ENCODE results near the gene HKDC1. TPM values are rescaled to one million over a fixed set of nuclear protein-coding genes. Genes with fewer than 3 reads are reported as not detected.

Gene HKDC1
- total RNA-seq, 2 experiments from 2014 or later, result not detected

GRCh38 chr10:69287181-69287580 lies 67.0 kb downstream of the HKDC1 start:
- Histone ChIP-seq H3K27ac (ENCODE audit: low read depth, low read length, poor library complexity, severe bottlenecking) (no peak overlapping the region), H3K4me3 (ENCODE audit: low read depth, low read length, poor library complexity, severe bottlenecking) (no peak overlapping the region), H2AFZ (ENCODE audit: low read length) (no peak overlapping the region), H4K20me1 (ENCODE audit: insufficient read depth, low read length) (no peaks in the 10 kb centered on the region), H3K79me2 (ENCODE audit: insufficient read depth, low read depth, low read length) (no peaks in the 10 kb centered on the region), H3K36me3 (ENCODE audit: insufficient read depth, low read length) (no peaks in the 10 kb centered on the region), H3K9me2 (ENCODE audit: insufficient read depth, low read length) (no peaks in the 10 kb centered on the region), H3K4me1 (ENCODE audit: insufficient read depth, low read length, poor library complexity, severe bottlenecking) (peaks cover 4% of the 10 kb centered on the region), H3K9me3 (ENCODE audit: low read length) (no peaks in the 10 kb centered on the region), H3K4me2 (ENCODE audit: low read length) (no peak overlapping the region)
- ChIA-PET CTCF (ENCODE audit: unreplicated experiment) (no interaction called here), POLR2A (interaction anchor here (0.6 to 2.1 kb wide), 2 partner anchors 11 to 38 kb away, joined by 3 to 6 read pairs; no protein-coding TSS in a partner anchor)
- intact Hi-C loops (cut with micrococcal nuclease; ENCODE audit: unreplicated experiment), result no loop called here
- no peak for TF ChIP-seq CTCF (conservative IDR thresholded peaks at IDR 0.05; ENCODE audit: low read length)
- no peak for TF ChIP-seq EZH2phosphoT487 (IDR thresholded peaks at IDR 0.05; ENCODE audit: borderline replicate concordance, low read depth, low read length)
- no TSS peak for BruUV-seq (replicated peaks)
- DNase-seq (ENCODE audit: low spot score), result no peak

GRCh38 chr10:69290993-69291392 lies 70.9 kb downstream of the HKDC1 start:
- no peaks in the 10 kb centered on the region for H3K9me2 ChIP-seq (ENCODE audit: insufficient read depth, low read length)
- no peaks in the 10 kb centered on the region for H4K20me1 ChIP-seq (ENCODE audit: insufficient read depth, low read length)
- intact Hi-C loops (cut with micrococcal nuclease; ENCODE audit: unreplicated experiment), result no loop called here
- no peak for DNase-seq (ENCODE audit: low spot score)
- no peaks in the 10 kb centered on the region for H3K36me3 ChIP-seq (ENCODE audit: insufficient read depth, low read length)
- no peaks in the 10 kb centered on the region for H3K4me1 ChIP-seq (ENCODE audit: insufficient read depth, low read length, poor library complexity, severe bottlenecking)
- H3K4me3 ChIP-seq (ENCODE audit: low read depth, low read length, poor library complexity, severe bottlenecking), result no peak overlapping the region
- no peak overlapping the region for H2AFZ ChIP-seq (ENCODE audit: low read length)
- no peak overlapping the region for H3K4me2 ChIP-seq (ENCODE audit: low read length)
- H3K9me3 ChIP-seq (ENCODE audit: low read length), result no peaks in the 10 kb centered on the region
- ChIA-PET POLR2A (interaction anchor here (0.7 kb wide), 1 partner anchor 340 kb away, joined by 3 read pairs; no protein-coding TSS in a partner anchor), CTCF (ENCODE audit: unreplicated experiment) (no interaction called here)
- no TSS peak for BruUV-seq (replicated peaks)
- H3K27ac ChIP-seq (ENCODE audit: low read depth, low read length, poor library complexity, severe bottlenecking), result no peak overlapping the region
- TF ChIP-seq CTCF (conservative IDR thresholded peaks at IDR 0.05; ENCODE audit: low read length) (no peak), EZH2phosphoT487 (IDR thresholded peaks at IDR 0.05; ENCODE audit: borderline replicate concordance, low read depth, low read length) (no peak)
- H3K79me2 ChIP-seq (ENCODE audit: insufficient read depth, low read depth, low read length), result no peaks in the 10 kb centered on the region

- Histone ChIP-seq H3K36me3 (ENCODE audit: insufficient read depth, low read length) (no peaks in the 10 kb centered on the region), H3K4me1 (ENCODE audit: insufficient read depth, low read length, poor library complexity, severe bottlenecking) (no peaks in the 10 kb centered on the region), H3K79me2 (ENCODE audit: insufficient read depth, low read depth, low read length) (no peaks in the 10 kb centered on the region), H3K27ac (ENCODE audit: low read depth, low read length, poor library complexity, severe bottlenecking) (no peak overlapping the region), H3K4me2 (ENCODE audit: low read length) (no peak overlapping the region), H3K4me3 (ENCODE audit: low read depth, low read length, poor library complexity, severe bottlenecking) (no peak overlapping the region), H2AFZ (ENCODE audit: low read length) (no peak overlapping the region), H3K9me3 (ENCODE audit: low read length) (no peaks in the 10 kb centered on the region), H3K9me2 (ENCODE audit: insufficient read depth, low read length) (no peaks in the 10 kb centered on the region), H4K20me1 (ENCODE audit: insufficient read depth, low read length) (no peaks in the 10 kb centered on the region)
- BruUV-seq (replicated peaks), result no TSS peak
- TF ChIP-seq CTCF (conservative IDR thresholded peaks at IDR 0.05; ENCODE audit: low read length) (no peak), EZH2phosphoT487 (IDR thresholded peaks at IDR 0.05; ENCODE audit: borderline replicate concordance, low read depth, low read length) (no peak)
- POLR2A ChIA-PET, result interaction anchor here (0.5 kb wide), 1 partner anchor 39 kb away, joined by 3 read pairs; no protein-coding TSS in a partner anchor
- DNase-seq (ENCODE audit: low spot score), result no peak
- intact Hi-C loops (cut with micrococcal nuclease; ENCODE audit: unreplicated experiment), result no loop called here
- CTCF ChIA-PET (ENCODE audit: unreplicated experiment), result no interaction called here
These were observed 72.3 kb downstream of the HKDC1 start for GRCh38 chr10:69292459-69292858.
